Anterior cingulate cortex (tissue), 58 donors: ENCODE measurements around the gene ARPC2.
"Not testable (repeated sequence)": the region's sequence is repeated elsewhere in the genome, so short reads cannot be mapped to it uniquely, and the experiment has no call there.

Experiments used
- DNase-seq, 58 donors: peaks; one replicate each; lab custom pipeline; 2025; lab: John Stamatoyannopoulos, UW

The ARPC2 gene

GRCh38 chr2:218267259-218267658 is 50.3 kb downstream of the ARPC2 start:
- DNase-seq, result no peak

GRCh38 chr2:218269900-218270720 is 53.1 kb downstream of the ARPC2 start, which contains the start of the genes AAMP and PNKD:
Gene AAMP, minus strand, starts transcription at chr2:218270137. Its CDS starts 51 bp downstream, at chr2:218270086.
Gene PNKD, plus strand, starts transcription at chr2:218270519. Its CDS starts 17 bp downstream, at chr2:218270536.
- DNase-seq, result peak; percentile 93 to 100 (median 100)

GRCh38 chr2:218270721-218271486 is 53.9 kb downstream of the ARPC2 start:
- DNase-seq, result peak in 3 of 58 donors; percentile 12 to 72 (median 54)

- no peak for DNase-seq
Observed at GRCh38 chr2:218271487-218271797, 54.5 kb downstream of the ARPC2 start.

GRCh38 chr2:218271865-218272530 is 55.0 kb downstream of the ARPC2 start:
- no peak for DNase-seq

- DNase-seq, result peak in 55 of 58 donors; percentile 36 to 87 (median 70)
Observed at GRCh38 chr2:218272531-218273212, 55.7 kb downstream of the ARPC2 start.

GRCh38 chr2:218273214-218273907 is 56.4 kb downstream of the ARPC2 start:
- not testable (repeated sequence) for DNase-seq

- no peak for DNase-seq
Observed at GRCh38 chr2:218273908-218274249, 56.9 kb downstream of the ARPC2 start.

- DNase-seq, result no peak
Observed at GRCh38 chr2:218274586-218274985, 57.6 kb downstream of the ARPC2 start.

- DNase-seq, result no peak
Observed at GRCh38 chr2:218275371-218276072, 58.5 kb downstream of the ARPC2 start.

- DNase-seq, result no peak
Observed at GRCh38 chr2:218276986-218277755, 60.2 kb downstream of the ARPC2 start.

GRCh38 chr2:218277921-218278320 is 60.9 kb downstream of the ARPC2 start:
- DNase-seq, result no peak

- DNase-seq, result no peak
Observed at GRCh38 chr2:218278531-218279360, 61.8 kb downstream of the ARPC2 start.

- no peak for DNase-seq
Observed at GRCh38 chr2:218280260-218280870, 63.4 kb downstream of the ARPC2 start.

- DNase-seq, result no peak
Observed at GRCh38 chr2:218281449-218281848, 64.5 kb downstream of the ARPC2 start.

- peak in 53 of 58 donors; percentile 28 to 77 (median 53) for DNase-seq
Observed at GRCh38 chr2:218282173-218282991, 65.4 kb downstream of the ARPC2 start.
